ENCODE data around the gene TCN2. TPM values are rescaled to one million over a fixed set of nuclear protein-coding genes. Genes with fewer than 3 reads are reported as not detected.

Gene TCN2
- total and polyA plus RNA-seq, 9 of the 15 experiments (the other 6 are each of a cell fraction or from before 2014, with no cell fraction given): 0.88 to 5.4 (median 1.7) TPM

DNA sequence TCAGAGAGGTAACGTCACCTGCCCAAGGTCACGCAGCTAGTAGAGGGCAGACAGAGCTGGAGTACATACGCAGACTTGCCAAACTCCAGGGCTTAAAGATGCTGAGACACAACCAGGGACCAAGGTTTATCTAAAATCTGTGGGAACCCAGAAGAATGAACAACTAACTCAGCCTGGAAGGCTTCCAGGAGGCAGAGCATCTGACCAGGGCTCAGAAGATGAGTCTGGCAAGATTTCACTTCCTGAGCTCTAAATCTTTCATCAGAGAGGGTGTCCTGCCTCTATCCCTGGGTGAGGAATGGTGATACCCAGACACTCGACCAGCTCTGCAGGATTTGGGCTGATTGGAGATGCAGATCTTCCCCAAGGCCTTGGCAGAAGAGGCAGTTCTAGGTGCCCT lies 41.6 kb upstream of the TCN2 start (continued):
- TF ChIP-seq, protein P1, sequence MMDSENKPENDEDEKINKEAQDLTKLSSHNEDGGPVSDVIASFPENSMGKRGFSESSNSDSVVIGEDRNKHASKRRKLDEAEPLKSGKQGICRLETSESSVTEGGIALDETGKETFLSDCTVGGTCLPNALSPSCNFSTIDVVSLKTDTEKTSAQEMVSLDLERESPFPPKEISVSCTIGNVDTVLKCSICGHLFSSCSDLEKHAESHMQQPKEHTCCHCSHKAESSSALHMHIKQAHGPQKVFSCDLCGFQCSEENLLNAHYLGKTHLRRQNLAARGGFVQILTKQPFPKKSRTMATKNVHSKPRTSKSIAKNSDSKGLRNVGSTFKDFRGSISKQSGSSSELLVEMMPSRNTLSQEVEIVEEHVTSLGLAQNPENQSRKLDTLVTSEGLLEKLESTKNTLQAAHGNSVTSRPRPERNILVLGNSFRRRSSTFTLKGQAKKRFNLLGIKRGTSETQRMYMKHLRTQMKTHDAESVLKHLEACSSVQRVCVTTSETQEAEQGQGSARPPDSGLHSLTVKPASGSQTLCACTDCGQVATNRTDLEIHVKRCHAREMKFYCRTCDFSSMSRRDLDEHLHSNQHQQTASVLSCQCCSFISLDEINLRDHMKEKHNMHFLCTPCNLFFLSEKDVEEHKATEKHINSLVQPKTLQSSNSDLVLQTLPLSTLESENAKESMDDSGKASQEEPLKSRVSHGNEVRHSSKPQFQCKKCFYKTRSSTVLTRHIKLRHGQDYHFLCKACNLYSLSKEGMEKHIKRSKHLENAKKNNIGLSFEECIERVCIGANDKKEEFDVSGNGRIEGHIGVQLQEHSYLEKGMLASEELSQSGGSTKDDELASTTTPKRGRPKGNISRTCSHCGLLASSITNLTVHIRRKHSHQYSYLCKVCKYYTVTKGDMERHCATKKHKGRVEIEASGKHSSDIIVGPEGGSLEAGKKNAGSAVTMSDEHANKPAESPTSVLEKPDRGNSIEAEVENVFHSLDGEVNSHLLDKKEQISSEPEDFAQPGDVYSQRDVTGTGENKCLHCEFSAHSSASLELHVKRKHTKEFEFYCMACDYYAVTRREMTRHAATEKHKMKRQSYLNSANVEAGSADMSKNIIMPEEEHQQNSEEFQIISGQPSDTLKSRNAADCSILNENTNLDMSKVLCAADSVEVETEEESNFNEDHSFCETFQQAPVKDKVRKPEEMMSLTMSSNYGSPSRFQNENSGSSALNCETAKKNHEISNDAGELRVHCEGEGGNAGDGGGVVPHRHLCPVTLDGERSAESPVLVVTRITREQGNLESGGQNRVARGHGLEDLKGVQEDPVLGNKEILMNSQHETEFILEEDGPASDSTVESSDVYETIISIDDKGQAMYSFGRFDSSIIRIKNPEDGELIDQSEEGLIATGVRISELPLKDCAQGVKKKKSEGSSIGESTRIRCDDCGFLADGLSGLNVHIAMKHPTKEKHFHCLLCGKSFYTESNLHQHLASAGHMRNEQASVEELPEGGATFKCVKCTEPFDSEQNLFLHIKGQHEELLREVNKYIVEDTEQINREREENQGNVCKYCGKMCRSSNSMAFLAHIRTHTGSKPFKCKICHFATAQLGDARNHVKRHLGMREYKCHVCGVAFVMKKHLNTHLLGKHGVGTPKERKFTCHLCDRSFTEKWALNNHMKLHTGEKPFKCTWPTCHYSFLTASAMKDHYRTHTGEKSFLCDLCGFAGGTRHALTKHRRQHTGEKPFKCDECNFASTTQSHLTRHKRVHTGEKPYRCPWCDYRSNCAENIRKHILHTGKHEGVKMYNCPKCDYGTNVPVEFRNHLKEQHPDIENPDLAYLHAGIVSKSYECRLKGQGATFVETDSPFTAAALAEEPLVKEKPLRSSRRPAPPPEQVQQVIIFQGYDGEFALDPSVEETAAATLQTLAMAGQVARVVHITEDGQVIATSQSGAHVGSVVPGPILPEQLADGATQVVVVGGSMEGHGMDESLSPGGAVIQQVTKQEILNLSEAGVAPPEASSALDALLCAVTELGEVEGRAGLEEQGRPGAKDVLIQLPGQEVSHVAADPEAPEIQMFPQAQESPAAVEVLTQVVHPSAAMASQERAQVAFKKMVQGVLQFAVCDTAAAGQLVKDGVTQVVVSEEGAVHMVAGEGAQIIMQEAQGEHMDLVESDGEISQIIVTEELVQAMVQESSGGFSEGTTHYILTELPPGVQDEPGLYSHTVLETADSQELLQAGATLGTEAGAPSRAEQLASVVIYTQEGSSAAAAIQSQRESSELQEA (IDR thresholded peaks at IDR 0.05; ENCODE audit: low read depth): no peak
- TF ChIP-seq CBX2 (IDR thresholded peaks at IDR 0.05; ENCODE audit: insufficient read depth, low read length, poor library complexity, severe bottlenecking): no peak
- no peak for TF ChIP-seq SMARCB1 (IDR thresholded peaks at IDR 0.05; ENCODE audit: insufficient read length, low read depth)
- TF ChIP-seq ATF1 (CRISPR knock-in tag; IDR thresholded peaks at IDR 0.05): no peak
- no peak for TF ChIP-seq ATF1 (tag; IDR thresholded peaks at IDR 0.05)
- peak; percentile 22 for TF ChIP-seq MEIS2 (IDR thresholded peaks at IDR 0.05; ENCODE audit: partially characterized antibody)
- peak; percentile 37 for TF ChIP-seq ZFP36 (IDR thresholded peaks at IDR 0.05; ENCODE audit: low read depth, low read length, partially characterized antibody)

Measured in K562 (cell line).